H54 (cell line): ENCODE data around the gene KCNJ10.

ENCODE experiments used
- DNase-seq: peaks from one replicate; pipeline ENCODE4 v3.0.0; 2011; ENCODE audit warnings: low spot score, mixed read lengths; ENCODE audit not compliant: insufficient read length
- FAIRE-seq: peaks from 3 replicates; lab custom pipeline; 2011; peaks lifted over from hg19 to GRCh38; lab: Jason Lieb, UNC
- POLR2A ChIP-seq: IDR thresholded peaks from 2 replicates; pipeline ENCODE4 v1.6.1; 2011; ENCODE audit warnings: low read depth, mild to moderate bottlenecking, low read length

Gene KCNJ10

GRCh38 chr1:160022330-160023310 lies 47.3 kb downstream of the KCNJ10 start:
- TF ChIP-seq POLR2A, result no peak
- no peak for DNase-seq
- no peak for FAIRE-seq

GRCh38 chr1:160021376-160022074 lies 48.4 kb downstream of the KCNJ10 start:
- no peak for TF ChIP-seq POLR2A
- FAIRE-seq (no peak), DNase-seq (no peak)

DNA sequence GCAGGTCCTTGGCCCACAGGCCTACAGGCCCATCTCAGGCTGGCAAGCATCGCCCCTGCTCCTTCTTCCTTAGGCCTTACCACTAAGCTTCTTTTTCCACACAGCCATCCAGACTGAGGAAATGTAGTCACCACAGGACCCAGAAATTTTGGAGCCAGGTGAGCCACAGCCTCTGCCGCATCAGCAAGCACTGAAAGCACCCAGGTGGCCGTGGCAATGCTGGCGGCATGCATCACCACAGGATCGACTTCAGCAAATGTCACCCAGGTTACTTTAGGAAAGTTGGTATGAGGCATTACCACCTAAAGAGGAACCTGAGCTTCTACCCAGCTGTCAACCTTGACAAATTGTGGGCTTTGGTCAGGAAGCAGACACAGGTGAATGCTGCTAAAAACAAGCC lies 49.8 kb downstream of the KCNJ10 start:
- no peak for FAIRE-seq
- no peak for DNase-seq
- no peak for TF ChIP-seq POLR2A

DNA sequence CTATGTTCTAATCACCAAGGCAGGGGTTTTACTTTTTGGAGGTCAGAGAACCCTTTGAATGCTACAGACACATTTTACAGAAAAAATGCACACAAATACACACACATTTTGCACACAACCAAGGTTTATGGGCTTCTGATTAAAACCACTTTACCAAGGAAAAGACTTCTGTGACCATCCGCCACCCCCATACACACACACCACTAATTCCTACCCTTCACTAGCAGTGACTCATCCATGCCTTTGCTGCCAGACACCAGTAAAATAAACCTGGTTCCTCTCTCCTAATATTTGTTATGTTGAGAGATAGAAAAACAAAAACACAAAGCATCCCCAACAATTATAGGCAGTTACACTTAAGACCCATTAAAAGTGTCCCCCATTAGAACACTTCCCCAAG lies 51.1 kb downstream of the KCNJ10 start:
- no peak for TF ChIP-seq POLR2A
- FAIRE-seq, result no peak
- DNase-seq, result peak; percentile 35

GRCh38 chr1:160018347-160018746 lies 51.6 kb downstream of the KCNJ10 start:
- DNase-seq, result no peak
- no peak for FAIRE-seq

GRCh38 chr1:160017592-160017991 lies 52.4 kb downstream of the KCNJ10 start:
- DNase-seq (no peak), FAIRE-seq (no peak)
- no peak for TF ChIP-seq POLR2A

More at GRCh38 chr1:160018347-160018746, 51.6 kb downstream of the KCNJ10 start:
- no peak for TF ChIP-seq POLR2A

DNA sequence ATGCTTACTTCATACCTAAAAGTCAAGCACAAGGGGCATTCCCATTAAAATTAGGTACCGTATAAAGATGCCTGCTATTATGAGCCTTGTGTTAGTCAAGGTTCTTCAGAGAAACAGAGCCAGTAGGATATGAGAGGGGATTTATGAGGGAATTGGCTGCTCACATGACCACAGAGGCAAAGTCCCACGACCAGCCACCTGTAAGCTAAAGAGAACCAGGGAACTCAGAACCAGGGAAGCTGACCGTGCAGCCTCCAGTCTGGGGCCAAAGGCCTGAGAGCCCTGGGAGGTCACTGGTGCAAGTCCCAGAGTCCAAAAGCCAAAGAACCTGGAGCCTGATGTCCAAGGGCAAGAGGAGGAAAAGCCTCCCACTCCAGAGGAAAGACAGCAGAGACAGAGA lies 58.2 kb downstream of the KCNJ10 start:
- no peak for DNase-seq
- no peak for FAIRE-seq
- no peak for TF ChIP-seq POLR2A

DNA sequence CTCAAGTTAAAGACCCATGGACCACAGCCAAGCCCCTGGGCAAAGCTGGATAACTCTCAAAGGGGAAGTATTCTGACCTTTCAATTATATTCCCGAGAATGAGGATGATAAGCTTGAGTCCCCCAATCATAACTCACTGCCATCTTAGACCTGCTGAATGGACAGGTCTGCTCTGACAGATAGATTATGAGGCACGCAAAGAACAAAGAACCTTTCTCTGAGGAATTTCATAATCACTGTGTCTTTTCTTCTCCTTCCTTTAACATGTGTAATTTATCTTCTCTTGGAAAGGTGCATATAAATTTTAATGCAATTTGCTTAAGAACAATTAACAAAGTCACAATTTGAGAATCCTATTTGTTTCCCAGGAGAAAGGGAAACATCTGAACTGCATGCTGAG lies 60.2 kb downstream of the KCNJ10 start:
- FAIRE-seq (no peak), DNase-seq (no peak)
- TF ChIP-seq POLR2A, result no peak

GRCh38 chr1:160009081-160009480 lies 60.9 kb downstream of the KCNJ10 start:
- no peak for FAIRE-seq
- no peak for DNase-seq
- TF ChIP-seq POLR2A, result no peak

DNA sequence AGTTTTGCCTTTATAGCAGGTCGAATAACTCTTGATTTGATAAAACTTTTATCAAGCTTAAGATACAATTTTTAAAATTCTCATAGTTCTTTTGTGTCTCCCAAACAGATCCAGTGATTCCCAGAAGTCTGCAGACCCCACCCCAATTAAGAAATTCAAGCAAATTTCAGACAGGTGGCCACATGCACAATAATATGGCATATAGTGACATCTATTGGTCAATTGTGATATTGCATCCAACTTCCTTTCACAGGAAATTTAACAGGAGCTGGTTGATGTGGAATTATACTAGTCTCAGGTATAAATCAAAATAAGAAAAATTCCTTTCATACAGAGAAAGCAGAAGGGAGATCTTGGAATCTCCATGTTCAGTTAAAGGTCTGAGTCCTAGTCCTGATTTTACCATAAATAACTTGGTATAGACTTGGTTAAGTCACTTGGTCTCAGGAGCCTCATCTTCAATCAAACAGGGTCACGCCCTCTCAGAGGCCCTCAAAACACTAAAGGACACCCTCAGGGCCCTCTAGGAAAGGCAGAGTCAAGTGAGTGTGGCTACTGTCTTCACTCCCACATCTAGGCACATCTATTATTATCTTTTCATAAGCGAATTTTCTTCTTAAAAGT lies 62.3 kb downstream of the KCNJ10 start:
- TF ChIP-seq POLR2A, result no peak
- no peak for DNase-seq
- no peak for FAIRE-seq

GRCh38 chr1:160006312-160006940 lies 63.5 kb downstream of the KCNJ10 start:
- FAIRE-seq (no peak), DNase-seq (peak; percentile 63)
- TF ChIP-seq POLR2A, result no peak

DNA sequence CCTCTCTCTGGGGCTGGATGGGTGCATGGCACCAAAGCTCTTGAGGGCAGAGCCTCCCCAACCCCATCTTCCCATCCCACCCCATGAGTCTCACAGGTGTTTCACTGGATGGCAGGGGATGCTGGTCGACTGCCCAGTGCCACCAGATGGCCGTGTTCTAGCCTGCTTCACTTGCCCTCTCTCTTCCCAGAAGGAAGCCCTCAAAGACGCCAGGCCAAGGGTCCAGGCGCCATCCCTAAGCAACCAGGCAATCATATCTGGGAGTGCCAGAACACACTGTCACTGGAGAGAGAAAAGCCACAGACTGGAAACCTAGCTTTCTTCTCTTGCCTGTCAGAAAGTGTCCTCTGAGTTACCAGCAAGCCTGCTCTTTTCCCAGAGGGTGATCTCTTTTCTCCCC lies 64.9 kb downstream of the KCNJ10 start:
- FAIRE-seq, result no peak
- DNase-seq, result no peak
- no peak for TF ChIP-seq POLR2A

- FAIRE-seq (no peak), DNase-seq (no peak)
- TF ChIP-seq POLR2A, result no peak
Observed at GRCh38 chr1:160004425-160004824, 65.5 kb downstream of the KCNJ10 start.

DNA sequence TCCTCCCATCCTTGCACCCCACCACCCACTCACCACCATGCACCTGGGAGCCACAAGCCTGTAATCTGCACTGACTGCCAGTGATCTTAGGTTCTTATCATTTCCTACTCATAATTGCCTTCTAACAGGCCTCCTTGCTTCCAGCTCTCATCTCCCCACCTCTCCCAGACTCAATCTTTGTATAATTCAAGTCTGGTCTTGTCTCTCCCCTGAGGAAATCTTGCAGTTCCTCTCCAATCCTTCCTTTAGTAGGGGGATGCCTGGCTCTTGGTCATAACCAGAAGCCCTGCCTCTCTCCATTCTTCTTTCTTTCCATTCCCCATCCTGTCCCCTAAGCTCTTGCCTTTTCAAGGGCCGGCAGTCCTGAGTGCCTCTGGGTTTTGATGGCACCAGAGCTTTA lies 66.0 kb downstream of the KCNJ10 start:
- DNase-seq, result no peak
- no peak for TF ChIP-seq POLR2A
- FAIRE-seq, result no peak
